ENCODE measurements around the gene TRAPPC14.
"Not testable (repeated sequence)": the region's sequence is repeated elsewhere in the genome, so short reads cannot be mapped to it uniquely, and the experiment has no call there.

GRCh38 chr7:100183090-100183489 is 24.6 kb upstream of the TRAPPC14 start:
- not testable (repeated sequence) for TF ChIP-seq CTCF, POLR2A (IDR thresholded peaks at IDR 0.05)
